Measurements from ENCODE around the gene ANKLE2. TPM values are rescaled to one million over a fixed set of nuclear protein-coding genes. Genes with fewer than 3 reads are reported as not detected.

The ANKLE2 gene
- total RNA-seq, 1 experiment from 2014 or later = 80.3 TPM

DNA sequence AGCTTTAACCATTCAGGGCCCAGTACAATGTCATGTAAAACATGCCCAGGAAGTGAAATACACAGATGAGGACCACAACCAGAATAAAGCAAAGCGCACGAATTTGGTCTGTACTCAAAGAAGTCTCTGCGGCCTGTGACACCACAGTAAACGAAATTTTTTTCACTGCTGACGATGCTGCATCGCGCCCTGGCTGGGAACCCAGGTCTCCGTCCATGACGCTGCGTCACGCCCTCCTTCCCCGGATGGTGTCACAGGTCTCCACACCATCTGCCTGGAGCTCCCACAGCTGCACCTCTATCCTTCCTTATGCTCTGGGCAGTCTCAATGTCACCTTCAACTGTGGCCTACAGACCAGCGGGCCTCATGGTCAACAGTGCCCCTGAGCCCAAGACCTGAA, 17.8 kb downstream of the ANKLE2 start:
- Histone ChIP-seq H2BK20ac (ENCODE audit: low read depth, low read length, poor library complexity, severe bottlenecking) (no peak overlapping the region), H3K23ac (ENCODE audit: insufficient read length, low read depth, low read length) (no peak overlapping the region), H3K4me2 (ENCODE audit: insufficient read depth, insufficient read length, low read length) (no peak overlapping the region), H4K91ac (ENCODE audit: insufficient read length, low read depth, low read length) (no peak overlapping the region), H3K9ac (ENCODE audit: extremely low read depth, insufficient read length, low read length) (no peak overlapping the region), H4K8ac (replicated peaks; ENCODE audit: insufficient read length, low read depth, low read length) (no peak overlapping the region), H2BK120ac (ENCODE audit: low read depth, low read length, poor library complexity, severe bottlenecking) (no peak overlapping the region), H2AK5ac (ENCODE audit: insufficient read length, low read length) (no peak overlapping the region), H3K27ac (ENCODE audit: insufficient read length, low read depth, low read length) (no peak overlapping the region), H3T11ph (ENCODE audit: low read length) (no peak overlapping the region), H2BK15ac (ENCODE audit: low read depth, low read length) (no peak overlapping the region), H3K23me2 (ENCODE audit: insufficient read length, low read depth, low read length, poor library complexity, severe bottlenecking) (no peaks in the 10 kb centered on the region), H3K4ac (ENCODE audit: low read depth, low read length) (no peak overlapping the region), H2BK12ac (ENCODE audit: insufficient read length, low read depth, low read length) (no peak overlapping the region), H3K18ac (ENCODE audit: insufficient read length, low read depth, low read length) (no peak overlapping the region), H2BK5ac (ENCODE audit: insufficient read length, low read length) (no peak overlapping the region), H2AFZ (ENCODE audit: low read length) (no peak overlapping the region), H3K14ac (ENCODE audit: insufficient read depth, low read length) (no peak overlapping the region), H4K5ac (ENCODE audit: insufficient read length, low read depth, low read length) (no peak overlapping the region), H3K79me1 (ENCODE audit: insufficient read depth, low read depth, low read length, poor library complexity, severe bottlenecking) (no peaks in the 10 kb centered on the region), H3K79me2 (ENCODE audit: insufficient read depth, low read length) (no peaks in the 10 kb centered on the region; the same call in 1 of the 2 replicates), H3K27me3 (ENCODE audit: insufficient read depth, low read length) (no peaks in the 10 kb centered on the region), H3K4me1 (ENCODE audit: insufficient read depth, low read length) (no peaks in the 10 kb centered on the region), H3K56ac (ENCODE audit: insufficient read length, low read depth, low read length) (no peak overlapping the region), H4K20me1 (ENCODE audit: control insufficient read depth, insufficient read depth, insufficient read length) (peaks cover 2% of the 10 kb centered on the region), H3K9me3 (ENCODE audit: control insufficient read depth, low read depth, low read length) (no peaks in the 10 kb centered on the region)
- no peaks in the 10 kb centered on the region for H3K27me3 Mint-ChIP-seq (ENCODE audit: low read depth)
- peaks cover 79 to 97% (median 96%) of the 10 kb centered on the region in 3 experiments for H3K36me3 Mint-ChIP-seq (ENCODE audit: insufficient read depth in 1 of 3, low read depth in 3 of 3)
- H3K4me1 Mint-ChIP-seq = no peaks in the 10 kb centered on the region
- WGBS (ENCODE audit: extremely low coverage, insufficient read length, low lambda C conversion rate) = no CpG with 5 or more reads among the region's 13 CpGs
- no peaks in the 10 kb centered on the region for H3K9me3 Mint-ChIP-seq
- H3K27ac Mint-ChIP-seq = peak overlapping the region in 1 of 3 experiments; percentile 23; a peak in 1 of 7 replicates
- no peak overlapping the region for H3K4me3 Mint-ChIP-seq
- DNase-seq = no peak
- no peak for TF ChIP-seq CTCF (conservative IDR thresholded peaks at IDR 0.05)
